SU-DHL-6 (cell line): Measurements from ENCODE around the gene OMD.

ENCODE experiments used
- CTCF ChIP-seq: fragments of 200-600 bp; sonication (generic); IDR thresholded peaks from one replicate; pipeline ENCODE4 v1.5.1; 2017; ENCODE audit warnings: antibody characterized with exemption, mild to moderate bottlenecking, low read length, moderate library complexity; ENCODE audit not compliant: insufficient read depth, poor library complexity, severe bottlenecking
- EZH2phosphoT487 ChIP-seq: fragments of 200-600 bp; sonication (generic), shearing (Covaris generic); conservative IDR thresholded peaks from 2 replicates; pipeline ENCODE4 v1.6.1; 2018; ENCODE audit warnings: mild to moderate bottlenecking, antibody characterized with exemption, low read length, moderate library complexity, mixed read lengths

- TF ChIP-seq CTCF (no peak), EZH2phosphoT487 (no peak)
Observed at GRCh38 chr9:92429836-92430235, 5.6 kb upstream of the OMD start.
